OCI-LY7 (cell line): Measurements from ENCODE around the gene NLRP3. TPM values are rescaled to one million over a fixed set of nuclear protein-coding genes. Genes with fewer than 3 reads are reported as not detected.

Experiments used
- BruUV-seq: library from RNA; stranded (reverse); fragments of 400-500 nt; replicated peaks from 2 replicates; lab custom pipeline; 2021; lab: Mats Ljungman, UMichigan
- CTCF ChIA-PET: fragments of 300-600 bp; sonication (Branson Sonifier 250); formaldehyde crosslinking; loops from one replicate; lab custom pipeline; 2022; ENCODE audit warnings: antibody characterized with exemption; ENCODE audit not compliant: unreplicated experiment; lab: Charles Lee
- POLR2A ChIA-PET: fragments of 300-600 bp; sonication (Branson Sonifier 250); formaldehyde crosslinking; loops from one replicate; lab custom pipeline; 2022; ENCODE audit warnings: antibody characterized with exemption; lab: Charles Lee
- DNase-seq: peaks from one replicate; pipeline ENCODE4 v3.0.0-alpha.2; 2015; ENCODE audit warnings: low spot score
- H2AFZ ChIP-seq: fragments of 200-600 bp; sonication (generic), shearing (Covaris generic); 2 replicates; pipeline ENCODE4 v1.6.1; 2014; ENCODE audit warnings: mild to moderate bottlenecking, antibody characterized with exemption, low read length, moderate library complexity
- H3K27ac ChIP-seq: fragments of 200-600 bp; sonication (generic); 2 replicates; pipeline ENCODE4 v1.5.1; 2014; ENCODE audit warnings: mixed run types, low read depth, mild to moderate bottlenecking, moderate library complexity, low read length, inconsistent platforms; ENCODE audit not compliant: poor library complexity, severe bottlenecking
- H3K36me3 ChIP-seq: fragments of 200-600 bp; sonication (generic); 2 replicates; pipeline ENCODE4 v1.6.1; 2014; ENCODE audit warnings: mild to moderate bottlenecking, antibody characterized with exemption, low read length, moderate library complexity, mixed read lengths; ENCODE audit not compliant: insufficient read depth
- H3K4me1 ChIP-seq: fragments of 200-600 bp; sonication (generic); 2 replicates; pipeline ENCODE4 v1.5.1; 2014; ENCODE audit warnings: mild to moderate bottlenecking, low read length; ENCODE audit not compliant: insufficient read depth, poor library complexity, severe bottlenecking
- H3K4me2 ChIP-seq: fragments of 200-600 bp; sonication (generic); 2 replicates; pipeline ENCODE4 v1.6.1; 2014; ENCODE audit warnings: mild to moderate bottlenecking, low read length
- H3K4me3 ChIP-seq: fragments of 200-600 bp; sonication (generic); 2 replicates; pipeline ENCODE4 v1.5.1; 2014; ENCODE audit warnings: mild to moderate bottlenecking, low read depth, low read length; ENCODE audit not compliant: poor library complexity, severe bottlenecking
- H3K79me2 ChIP-seq: fragments of 200-600 bp; sonication (generic); 2 replicates; pipeline ENCODE4 v1.6.1; 2016; ENCODE audit warnings: low read depth, mild to moderate bottlenecking, low read length, moderate library complexity, mixed read lengths; ENCODE audit not compliant: insufficient read depth
- H3K9me2 ChIP-seq: fragments of 200-600 bp; sonication (generic); 2 replicates; pipeline ENCODE4 v1.6.1; 2016; ENCODE audit warnings: mild to moderate bottlenecking, low read length, mixed read lengths; ENCODE audit not compliant: insufficient read depth
- H3K9me3 ChIP-seq: fragments of 200-600 bp; sonication (generic); 2 replicates; pipeline ENCODE4 v1.6.1; 2014; ENCODE audit warnings: mild to moderate bottlenecking, mixed run types, low read length, mixed read lengths
- H4K20me1 ChIP-seq: fragments of 200-600 bp; sonication (generic); 2 replicates; pipeline ENCODE4 v1.6.1; 2014; ENCODE audit warnings: mild to moderate bottlenecking, antibody characterized with exemption, low read length, moderate library complexity, mixed read lengths; ENCODE audit not compliant: insufficient read depth
- EZH2phosphoT487 ChIP-seq: fragments of 200-600 bp; sonication (generic); IDR thresholded peaks from 2 replicates; pipeline ENCODE4 v1.6.1; 2018; ENCODE audit warnings: low read depth, borderline replicate concordance, mild to moderate bottlenecking, mixed run types, antibody characterized with exemption, low read length, moderate library complexity, mixed read lengths
- intact Hi-C: fragments of 100-400 bp; cut with micrococcal nuclease; formaldehyde crosslinking; loops from one replicate; pipeline ENCODE4 v1.10.0; 2022; ENCODE audit not compliant: unreplicated experiment
- total RNA-seq, 2 experiments: library from RNA; depleted of rRNA in 1 of 2; stranded (reverse); fragments of >200 nt in 1 of 2; shearing (Covaris generic) in 1 of 2; gene quantifications; 2 replicates each; pipeline ENCODE4 v1.2.3, GENCODE V29; 2014 to 2022
- TF ChIP-seq, protein P1 (sequence below): fragments of 200-600 bp; sonication (generic); conservative IDR thresholded peaks from 2 replicates; pipeline ENCODE4 v1.5.1; 2014; ENCODE audit warnings: mild to moderate bottlenecking, antibody characterized with exemption, low read length, moderate library complexity, mixed read lengths

The NLRP3 gene
- total RNA-seq, 2 experiments from 2014 or later, result not detected

DNA sequence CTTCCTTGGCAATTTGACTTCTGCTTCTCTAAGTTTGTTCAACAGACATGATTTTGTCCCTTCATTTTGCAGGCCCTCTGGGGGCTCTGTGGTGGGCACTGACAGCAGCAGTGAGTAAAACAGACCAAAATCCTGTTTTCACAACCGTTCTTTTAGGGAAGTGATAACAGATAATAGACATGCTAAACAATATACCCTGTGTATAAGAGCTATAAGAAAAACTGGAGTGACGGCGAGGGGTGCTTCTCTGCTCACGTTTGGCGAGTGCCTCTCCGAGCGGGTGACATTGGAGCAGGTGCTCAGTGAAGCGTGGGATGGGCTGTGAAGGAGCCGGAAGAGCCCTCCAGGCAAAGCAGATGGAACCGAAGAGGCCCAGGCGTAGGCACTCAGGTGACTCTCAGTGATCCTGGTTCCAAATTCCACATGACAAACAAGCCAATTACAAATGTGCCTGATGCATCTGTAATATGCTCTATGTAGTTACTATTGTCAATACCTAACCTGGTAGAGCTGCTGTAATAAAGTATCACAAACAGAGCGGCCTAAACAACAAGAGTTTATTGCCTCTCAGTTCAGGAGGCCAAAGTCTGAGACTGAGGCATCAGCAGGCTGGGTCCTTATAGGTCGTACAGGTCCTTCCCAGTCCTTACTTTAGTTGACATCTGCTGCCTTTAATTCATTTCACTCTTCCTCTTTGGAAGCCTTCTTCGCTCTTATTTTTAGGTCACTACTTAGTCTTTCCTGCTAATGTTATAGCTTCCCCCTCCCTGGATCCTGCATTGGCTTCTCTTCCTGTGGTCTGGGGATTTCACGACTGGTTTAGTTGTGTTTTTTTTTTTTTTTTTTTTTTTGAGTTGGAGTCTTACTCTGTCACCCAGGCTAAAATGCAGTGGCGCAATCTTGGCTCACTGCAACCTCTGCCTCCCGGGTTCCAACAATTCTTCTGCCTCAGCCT lies 21.9 kb downstream of the NLRP3 start:
- Histone ChIP-seq H3K27ac (no peak overlapping the region), H3K4me3 (no peak overlapping the region), H2AFZ (no peak overlapping the region), H3K4me1 (no peaks in the 10 kb centered on the region), H3K9me2 (no peaks in the 10 kb centered on the region), H3K4me2 (no peak overlapping the region), H4K20me1 (no peaks in the 10 kb centered on the region), H3K79me2 (no peaks in the 10 kb centered on the region), H3K36me3 (no peaks in the 10 kb centered on the region), H3K9me3 (no peaks in the 10 kb centered on the region)
- ChIA-PET POLR2A (no interaction called here), CTCF (no interaction called here)
- DNase-seq, result no peak
- TF ChIP-seq, protein P1, sequence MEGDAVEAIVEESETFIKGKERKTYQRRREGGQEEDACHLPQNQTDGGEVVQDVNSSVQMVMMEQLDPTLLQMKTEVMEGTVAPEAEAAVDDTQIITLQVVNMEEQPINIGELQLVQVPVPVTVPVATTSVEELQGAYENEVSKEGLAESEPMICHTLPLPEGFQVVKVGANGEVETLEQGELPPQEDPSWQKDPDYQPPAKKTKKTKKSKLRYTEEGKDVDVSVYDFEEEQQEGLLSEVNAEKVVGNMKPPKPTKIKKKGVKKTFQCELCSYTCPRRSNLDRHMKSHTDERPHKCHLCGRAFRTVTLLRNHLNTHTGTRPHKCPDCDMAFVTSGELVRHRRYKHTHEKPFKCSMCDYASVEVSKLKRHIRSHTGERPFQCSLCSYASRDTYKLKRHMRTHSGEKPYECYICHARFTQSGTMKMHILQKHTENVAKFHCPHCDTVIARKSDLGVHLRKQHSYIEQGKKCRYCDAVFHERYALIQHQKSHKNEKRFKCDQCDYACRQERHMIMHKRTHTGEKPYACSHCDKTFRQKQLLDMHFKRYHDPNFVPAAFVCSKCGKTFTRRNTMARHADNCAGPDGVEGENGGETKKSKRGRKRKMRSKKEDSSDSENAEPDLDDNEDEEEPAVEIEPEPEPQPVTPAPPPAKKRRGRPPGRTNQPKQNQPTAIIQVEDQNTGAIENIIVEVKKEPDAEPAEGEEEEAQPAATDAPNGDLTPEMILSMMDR, result no peak
- no peak for TF ChIP-seq EZH2phosphoT487
- intact Hi-C loops, result no loop called here
- BruUV-seq, result no TSS peak

DNA sequence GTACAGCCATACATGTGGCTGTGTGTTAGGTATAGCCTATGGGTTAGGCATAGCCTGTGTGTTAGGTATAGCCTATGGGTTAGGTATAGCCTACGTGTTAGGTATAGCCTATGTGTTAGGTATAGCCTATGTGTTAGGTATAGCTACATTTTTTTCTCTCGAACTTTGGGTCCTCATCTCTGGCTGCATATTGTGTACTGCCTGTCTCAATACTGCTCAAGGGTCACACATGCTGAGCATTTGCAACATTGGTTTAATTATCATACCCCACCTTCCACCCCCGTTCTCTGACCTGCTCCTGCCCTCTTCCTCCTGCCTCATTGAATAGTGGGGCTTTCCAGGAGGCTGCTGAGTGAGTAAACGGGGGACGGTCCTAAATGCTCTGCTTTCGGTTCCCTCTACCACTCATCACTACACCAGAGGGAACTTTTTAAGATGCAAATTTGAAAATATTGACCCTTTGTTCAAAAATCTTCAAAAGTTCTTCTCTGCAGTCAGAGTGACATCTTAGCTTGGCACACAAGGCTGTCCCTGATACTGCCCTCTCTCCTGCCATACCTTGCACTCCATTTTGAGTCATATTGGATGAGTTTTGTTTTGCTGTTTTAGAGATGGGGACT lies 24.1 kb downstream of the NLRP3 start:
- Histone ChIP-seq H3K36me3 (no peaks in the 10 kb centered on the region), H3K9me3 (no peaks in the 10 kb centered on the region), H3K79me2 (no peaks in the 10 kb centered on the region), H4K20me1 (no peaks in the 10 kb centered on the region), H3K4me1 (no peaks in the 10 kb centered on the region), H3K4me2 (no peak overlapping the region), H2AFZ (no peak overlapping the region), H3K4me3 (no peak overlapping the region), H3K27ac (no peak overlapping the region), H3K9me2 (no peaks in the 10 kb centered on the region)
- BruUV-seq, result no TSS peak
- ChIA-PET CTCF (no interaction called here), POLR2A (interaction anchor here (0.6 kb wide), 1 partner anchor 107 kb away, joined by 3 read pairs; no protein-coding TSS in a partner anchor)
- peak; percentile 10 for DNase-seq
- no peak for TF ChIP-seq EZH2phosphoT487
- TF ChIP-seq, protein P1, result no peak
- intact Hi-C loops, result no loop called here
